Activated CD4-positive, alpha-beta T cell treated with anti-CD3 and anti-CD28 coated beads, Interleukin-2, Interleukin-4, amounts not matched to agents 100 ng/mL and 50 ng/mL, durations not matched to agents 16 hours and 8 hours (primary cell): Measurements from ENCODE around the gene CLTC.
"Not testable (repeated sequence)": the region's sequence is repeated elsewhere in the genome, so short reads cannot be mapped to it uniquely, and the experiment has no call there.

Experiments
- DNase-seq: peaks from one replicate; pipeline ENCODE4 v3.0.0-alpha.2; 2020; ENCODE audit warnings: low spot score

The CLTC gene

DNA sequence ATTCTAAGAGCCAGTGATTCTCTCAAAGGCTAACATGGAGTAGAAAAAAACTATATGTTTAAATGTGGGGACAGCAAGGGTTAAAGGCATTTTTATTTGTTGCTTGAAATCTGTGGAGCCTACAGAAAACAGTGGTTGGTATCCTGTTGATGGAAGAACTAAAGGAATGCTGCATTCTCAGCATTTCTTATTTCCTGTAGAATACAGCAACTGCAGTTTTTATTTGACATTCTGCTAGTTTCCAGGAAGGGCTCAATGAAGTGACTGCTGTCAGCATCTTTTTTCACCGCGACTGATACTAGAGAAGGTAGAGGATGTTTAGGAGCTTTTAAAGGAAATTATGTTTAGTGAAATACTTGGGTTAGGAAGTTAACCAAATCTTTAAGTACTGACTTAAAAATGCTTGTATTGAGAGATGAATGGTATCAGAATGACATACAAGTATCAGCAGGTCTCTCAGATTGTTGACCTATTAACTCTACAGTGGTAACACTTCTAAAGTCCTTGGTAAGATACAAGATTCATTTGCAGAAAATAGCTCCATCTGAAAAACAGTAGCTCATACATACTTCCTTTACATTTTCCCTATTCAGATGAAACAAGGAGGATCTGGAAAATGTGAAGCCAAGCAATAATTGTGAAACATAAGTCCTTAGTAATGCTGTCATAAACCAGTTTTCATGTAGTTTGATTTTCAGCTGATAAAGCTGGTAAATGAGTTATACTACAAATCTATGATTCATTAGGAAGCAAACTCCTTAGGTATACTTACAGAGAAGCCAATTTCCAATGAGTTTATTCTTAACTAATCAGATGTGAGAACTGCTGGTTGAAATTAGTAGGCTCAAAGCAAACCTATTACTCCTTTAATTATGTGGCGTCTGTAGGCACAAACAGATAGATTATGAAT lies 15.2 kb downstream of the CLTC start:
- no peak for DNase-seq

DNA sequence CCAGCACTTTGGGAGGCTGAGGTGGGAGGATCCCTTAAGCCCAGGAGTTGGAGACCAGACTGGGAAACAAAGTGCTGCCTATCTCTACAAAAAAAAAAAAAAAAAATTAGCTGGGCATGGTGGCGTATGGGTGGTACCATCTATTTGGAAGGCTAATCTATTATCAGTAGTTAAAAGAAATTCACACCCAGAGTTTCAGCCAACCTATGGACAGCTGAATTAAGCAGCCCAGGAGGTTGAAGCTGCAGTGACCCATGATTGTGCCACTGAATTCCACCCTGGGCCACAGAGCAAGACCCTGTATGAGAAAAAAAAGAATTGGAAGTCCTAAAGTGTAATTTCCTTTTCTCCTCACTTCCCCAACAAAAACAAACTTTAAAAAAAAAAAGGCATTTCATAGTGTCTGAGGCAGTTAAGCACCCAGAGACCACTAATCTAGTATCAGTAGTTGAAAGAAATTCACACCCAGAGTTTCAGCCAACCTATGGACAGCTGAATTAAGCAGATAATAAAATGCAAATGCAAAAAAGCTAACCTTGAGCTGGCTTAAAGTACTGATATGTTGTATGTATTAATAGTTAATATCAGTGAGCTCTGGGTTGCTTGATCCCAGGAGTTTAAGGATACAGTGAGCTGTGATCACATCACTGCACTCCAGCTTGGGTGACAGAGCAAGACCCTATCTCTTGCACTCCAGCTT lies 18.1 kb downstream of the CLTC start:
- no peak for DNase-seq

DNA sequence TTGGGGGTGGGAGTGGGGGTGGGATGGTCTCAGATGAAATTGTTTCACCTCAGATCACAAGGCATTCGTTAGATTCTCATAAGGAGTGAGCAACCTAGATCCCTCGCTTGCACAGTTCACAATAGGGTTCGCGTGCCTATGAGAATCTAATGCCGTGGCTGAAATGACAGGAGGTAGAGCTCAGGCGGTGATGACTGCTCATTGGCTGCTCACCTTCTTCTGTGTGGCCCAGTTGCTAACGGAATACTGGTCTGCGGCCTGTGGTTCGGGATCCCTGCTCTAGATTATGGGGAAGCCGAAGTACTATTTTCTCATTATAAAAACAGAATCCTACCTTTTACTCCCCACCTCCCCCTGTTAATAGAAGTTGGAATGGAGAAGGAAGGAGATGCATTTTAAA lies 18.9 kb downstream of the CLTC start:
- no peak for DNase-seq

DNA sequence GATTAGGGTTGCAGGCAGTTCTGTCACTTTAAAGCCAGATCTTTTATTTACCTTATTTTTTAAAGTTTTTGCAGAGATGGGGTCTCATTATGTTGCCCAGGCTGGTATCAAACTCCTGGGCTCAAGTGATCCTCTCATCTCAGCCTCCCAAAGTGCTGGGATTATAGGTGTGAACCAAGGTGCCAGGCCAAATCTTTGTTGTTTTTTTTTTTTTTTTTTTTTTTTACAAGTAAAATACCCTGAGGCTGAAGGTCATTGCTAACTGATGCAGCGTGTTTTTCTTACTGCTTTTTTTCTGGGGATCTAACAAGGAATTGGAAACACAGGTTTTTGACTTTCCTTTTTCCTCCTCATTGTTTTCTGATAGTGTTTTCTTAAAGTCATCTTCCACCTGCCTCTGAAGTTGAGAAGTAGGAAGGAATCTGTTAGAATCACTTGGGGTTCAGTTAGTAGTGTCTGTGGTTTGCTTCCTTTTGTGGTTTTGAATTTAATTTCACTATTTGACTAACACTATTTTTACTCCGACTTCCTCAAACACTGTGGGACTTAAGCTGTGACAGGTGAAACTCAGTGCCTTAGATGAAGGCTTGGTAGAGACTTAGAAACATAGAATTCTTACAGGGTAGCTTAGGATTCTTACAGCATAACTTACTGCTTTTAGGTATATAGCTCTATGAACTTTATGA lies 22.2 kb downstream of the CLTC start:
- DNase-seq, result peak; percentile 71

DNA sequence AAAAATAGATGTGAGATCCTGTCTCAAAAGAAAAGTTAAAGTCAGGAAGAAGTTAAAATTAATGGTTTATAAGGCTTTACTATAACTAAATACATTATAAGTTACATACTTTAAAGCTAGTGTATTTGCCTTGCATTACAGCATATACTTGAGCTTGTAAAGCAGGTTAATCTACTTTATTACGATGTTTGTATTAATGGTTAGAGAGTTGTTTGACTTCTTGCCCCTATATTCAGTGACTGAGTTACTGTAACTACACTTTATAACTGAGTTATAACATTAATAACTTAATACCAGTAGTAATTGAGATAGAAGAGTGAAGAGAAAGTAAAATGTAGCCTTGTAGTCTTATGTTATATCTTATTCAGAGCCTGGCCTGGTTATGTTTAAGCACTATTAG lies 22.9 kb downstream of the CLTC start:
- no peak for DNase-seq

DNA sequence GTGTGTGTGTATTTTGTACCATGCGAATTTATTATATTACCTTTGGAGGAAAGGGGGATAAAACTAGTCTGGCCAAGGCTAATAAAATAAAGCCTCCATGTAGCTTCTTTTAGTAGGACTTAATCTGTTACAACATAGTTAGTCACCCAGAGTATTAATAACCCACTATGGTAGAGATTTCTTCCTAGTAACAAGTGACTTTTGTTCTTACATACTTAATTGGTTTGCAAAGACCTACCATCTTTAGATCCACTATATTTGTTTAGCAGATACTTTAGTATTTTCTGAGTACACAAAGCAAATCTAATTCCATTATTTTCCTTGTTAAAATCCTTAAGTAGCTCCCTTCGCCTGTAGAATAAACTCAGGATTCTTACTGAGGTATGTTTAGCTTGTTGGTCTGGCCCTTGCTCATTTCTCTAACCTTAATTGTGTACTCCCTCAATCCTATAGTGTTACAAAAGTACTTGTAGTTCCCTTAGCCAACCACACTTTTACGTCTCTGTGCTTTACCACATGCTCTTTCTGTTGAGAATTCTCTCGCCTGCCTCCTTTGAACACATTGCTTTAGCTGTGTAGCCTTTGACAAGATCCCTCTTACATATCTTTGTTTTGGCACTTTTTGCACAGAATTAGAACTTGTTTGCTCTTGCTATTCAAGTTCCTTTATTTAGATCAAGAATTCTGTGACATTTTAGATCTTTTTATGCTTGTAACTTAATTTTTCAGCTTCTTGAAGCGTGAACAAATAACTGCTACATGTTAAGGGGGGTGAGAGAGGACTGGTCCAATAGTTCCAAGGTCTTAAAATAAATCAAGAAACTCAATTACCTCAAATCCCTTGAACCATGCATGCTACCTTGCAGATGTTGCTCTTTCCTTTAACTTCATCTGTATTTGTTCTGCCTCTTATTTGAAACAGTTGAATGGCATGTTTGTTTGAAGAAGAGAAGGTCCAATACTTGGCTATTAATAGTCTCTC lies 23.8 kb downstream of the CLTC start:
- DNase-seq, result no peak

DNA sequence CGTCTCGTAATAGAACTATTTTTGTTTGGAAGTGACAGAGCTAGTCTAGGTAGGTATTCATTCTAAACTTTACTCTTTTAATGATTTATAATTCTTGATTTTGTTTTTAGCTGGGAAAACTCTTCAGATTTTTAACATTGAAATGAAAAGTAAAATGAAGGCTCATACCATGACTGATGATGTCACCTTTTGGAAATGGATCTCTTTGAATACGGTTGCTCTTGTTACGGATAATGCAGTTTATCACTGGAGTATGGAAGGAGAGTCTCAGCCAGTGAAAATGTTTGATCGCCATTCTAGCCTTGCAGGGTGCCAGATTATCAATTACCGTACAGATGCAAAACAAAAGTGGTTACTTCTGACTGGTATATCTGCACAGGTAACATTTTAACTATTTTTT lies 27.6 kb downstream of the CLTC start:
- no peak for DNase-seq

DNA sequence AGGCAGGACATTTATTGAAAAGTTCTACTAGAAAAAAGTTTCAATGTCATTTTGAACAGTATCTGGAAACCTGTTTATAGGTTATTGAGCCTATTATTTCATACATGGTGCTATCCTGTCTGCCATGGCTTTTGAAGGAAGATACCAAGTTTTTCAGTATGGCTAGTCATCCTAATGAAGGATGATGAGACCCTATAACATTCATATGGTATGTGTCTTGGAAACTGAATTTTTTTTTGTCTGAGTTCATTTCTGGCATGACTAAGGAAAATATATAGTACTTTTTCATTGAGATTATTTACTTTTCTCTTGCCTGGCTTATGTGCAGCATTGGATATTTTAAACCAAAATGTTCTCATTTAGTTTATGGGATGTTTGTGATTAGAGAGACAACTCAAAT lies 30.2 kb downstream of the CLTC start:
- DNase-seq, result no peak

DNA sequence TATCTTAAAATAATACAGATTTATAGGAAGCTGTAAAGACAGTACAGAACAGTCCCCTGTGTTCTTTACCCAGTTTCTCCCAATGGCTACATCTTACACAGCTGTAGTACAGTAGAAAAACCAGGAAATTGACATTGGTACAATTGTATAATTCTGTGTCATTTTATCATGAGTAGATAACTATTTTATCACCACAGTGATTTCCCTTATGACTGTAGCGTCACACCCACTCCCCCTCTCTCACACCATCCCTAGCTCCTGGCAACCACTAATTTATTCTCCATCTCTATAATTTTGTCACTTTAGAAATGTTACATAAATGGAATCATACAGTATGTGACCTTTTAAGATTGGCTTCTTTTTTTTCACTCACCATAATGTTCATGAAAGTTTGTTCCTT lies 30.9 kb downstream of the CLTC start:
- no peak for DNase-seq

DNA sequence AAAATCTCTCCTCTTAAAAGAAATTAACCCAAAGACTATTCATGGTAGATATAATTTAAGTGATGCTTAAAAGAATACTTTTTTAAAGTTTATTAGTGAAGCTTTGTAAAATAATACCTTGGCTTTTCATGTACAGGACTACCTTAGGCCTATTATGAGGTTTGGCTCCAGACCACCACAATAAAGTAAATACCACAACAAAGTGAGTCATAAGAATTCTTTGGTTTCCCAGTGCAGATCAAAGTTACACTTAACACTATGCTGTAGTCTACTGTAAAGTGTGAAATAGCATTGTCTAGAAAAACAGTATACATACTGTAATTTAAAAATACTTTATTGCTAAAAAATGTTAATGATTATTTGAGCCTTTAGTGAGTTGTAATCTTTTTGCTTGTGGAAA lies 31.7 kb downstream of the CLTC start:
- DNase-seq, result no peak

DNA sequence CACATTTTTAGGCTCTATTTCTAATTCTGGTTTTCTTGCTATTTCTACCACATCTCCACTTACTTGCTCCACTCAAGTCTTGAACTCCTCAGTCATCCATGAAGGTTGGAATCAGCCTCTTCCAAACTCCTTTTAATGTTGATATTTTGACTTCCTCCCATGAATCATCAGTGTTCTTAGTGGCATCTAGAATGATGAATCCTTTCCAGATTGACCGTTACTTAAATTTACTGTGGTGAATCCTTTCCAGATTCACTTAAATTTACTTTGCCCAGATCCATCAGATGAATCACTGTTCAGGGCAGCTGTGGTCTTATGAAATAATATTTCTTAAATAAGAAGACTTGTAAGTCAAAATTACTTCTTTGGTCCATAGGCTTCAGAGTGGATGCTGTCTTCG lies 32.4 kb downstream of the CLTC start:
- no peak for DNase-seq

DNA sequence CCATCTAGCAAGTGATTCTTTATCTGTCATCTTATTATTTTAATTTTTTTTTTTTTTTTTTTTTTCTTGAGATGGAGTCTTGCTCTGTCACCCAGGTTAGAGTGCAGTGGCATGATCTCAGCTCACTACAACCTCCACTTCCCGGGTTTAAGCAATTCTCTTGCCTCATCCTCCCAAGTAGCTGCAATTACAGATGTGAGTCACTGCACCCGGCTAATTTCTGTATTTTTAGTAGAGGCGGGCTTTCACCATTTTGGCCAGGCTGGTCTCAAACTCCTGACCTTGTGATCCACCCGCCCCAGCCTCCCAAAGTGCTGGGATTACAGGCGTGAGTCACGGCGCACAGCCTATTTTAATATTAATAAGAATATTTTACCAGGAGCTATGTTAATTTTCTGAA lies 36.9 kb downstream of the CLTC start:
- not testable (repeated sequence) for DNase-seq

DNA sequence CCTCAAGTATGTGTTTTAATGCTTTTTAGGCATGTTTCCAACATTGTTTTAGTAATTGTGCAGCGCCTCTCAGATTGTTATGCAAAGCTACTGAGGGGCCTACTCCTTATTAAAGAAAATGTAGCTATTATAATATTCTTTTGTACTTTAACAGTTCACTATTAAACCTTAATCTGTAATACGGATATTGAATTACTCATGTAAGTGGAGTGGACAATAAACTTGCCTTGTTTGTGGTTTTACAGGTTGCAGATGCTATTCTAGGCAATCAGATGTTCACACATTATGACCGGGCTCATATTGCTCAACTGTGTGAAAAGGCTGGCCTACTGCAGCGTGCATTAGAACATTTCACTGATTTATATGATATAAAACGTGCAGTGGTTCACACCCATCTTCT lies 46.5 kb downstream of the CLTC start:
- no peak for DNase-seq

DNA sequence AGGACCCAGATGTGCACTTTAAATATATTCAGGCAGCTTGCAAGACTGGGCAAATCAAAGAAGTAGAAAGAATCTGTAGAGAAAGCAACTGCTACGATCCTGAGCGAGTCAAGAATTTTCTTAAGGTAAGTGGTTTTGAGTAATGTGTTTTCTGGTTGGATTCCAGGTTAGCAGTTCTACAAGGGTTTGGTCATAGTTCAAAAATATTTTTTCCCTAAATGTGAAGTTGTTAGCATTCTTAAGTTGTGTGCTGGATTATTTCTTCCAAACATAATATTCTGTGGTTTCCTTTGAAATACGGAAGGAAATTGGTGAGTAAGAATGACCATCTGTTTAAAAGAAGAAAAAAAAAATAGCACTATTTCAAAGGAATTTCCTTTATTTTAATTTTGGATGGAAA lies 49.1 kb downstream of the CLTC start:
- DNase-seq, result no peak

DNA sequence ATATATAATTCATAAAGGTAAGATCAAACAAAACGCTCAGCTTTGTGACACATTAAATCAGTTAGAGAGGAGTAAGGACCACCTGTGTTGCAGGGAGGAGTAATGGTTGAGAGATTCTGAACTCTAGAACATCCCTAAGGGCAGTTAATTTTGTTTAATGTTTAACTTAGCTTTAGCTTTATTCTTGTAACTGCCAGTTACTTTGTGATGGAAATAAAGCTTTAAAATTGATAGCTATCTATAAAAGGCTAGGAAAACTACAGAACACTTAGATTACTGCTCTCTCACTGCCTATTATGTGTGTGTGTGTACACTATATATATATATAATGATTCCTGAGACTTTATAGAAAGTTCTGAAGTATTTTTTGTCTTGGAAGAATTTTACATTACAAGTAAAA lies 49.7 kb downstream of the CLTC start:
- DNase-seq, result no peak

DNA sequence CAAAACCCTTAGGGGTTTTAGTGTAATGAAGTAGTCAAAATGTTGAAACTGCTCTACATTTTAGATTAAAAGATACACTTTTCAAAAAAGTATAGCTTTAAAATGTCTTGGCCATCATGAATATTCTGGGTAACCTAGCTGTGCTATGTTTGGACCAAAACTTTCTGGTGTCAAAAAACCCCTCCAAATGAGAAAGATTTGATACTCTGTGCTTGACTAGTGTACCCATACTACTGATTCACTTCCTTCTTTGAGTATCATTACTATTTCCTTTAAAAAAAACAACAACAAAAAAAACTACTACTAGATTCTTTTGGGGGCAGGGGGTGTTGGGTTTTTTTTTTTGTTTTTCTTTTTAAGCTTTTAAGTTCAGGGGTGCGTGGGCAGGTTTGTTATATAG lies 50.2 kb downstream of the CLTC start:
- DNase-seq, result no peak

DNA sequence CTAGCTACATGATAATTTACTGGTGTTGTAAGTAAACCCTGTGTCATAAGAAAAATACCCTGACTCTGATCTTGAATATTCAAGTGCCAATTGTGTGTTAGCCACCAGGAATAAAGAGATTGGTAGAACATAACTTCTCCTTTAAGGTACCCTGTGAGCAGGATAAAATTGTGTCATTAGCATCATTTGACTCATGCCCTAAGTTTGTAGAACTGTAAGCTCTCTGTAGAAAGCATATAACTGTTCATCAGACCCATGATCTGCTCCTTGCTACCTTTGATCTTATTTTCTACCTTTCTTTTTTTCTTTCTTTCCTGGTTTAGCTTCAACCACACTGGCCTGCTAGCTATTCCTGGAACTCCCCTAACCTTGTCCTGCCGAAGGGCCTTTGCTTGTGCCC lies 51.7 kb downstream of the CLTC start:
- DNase-seq, result no peak

DNA sequence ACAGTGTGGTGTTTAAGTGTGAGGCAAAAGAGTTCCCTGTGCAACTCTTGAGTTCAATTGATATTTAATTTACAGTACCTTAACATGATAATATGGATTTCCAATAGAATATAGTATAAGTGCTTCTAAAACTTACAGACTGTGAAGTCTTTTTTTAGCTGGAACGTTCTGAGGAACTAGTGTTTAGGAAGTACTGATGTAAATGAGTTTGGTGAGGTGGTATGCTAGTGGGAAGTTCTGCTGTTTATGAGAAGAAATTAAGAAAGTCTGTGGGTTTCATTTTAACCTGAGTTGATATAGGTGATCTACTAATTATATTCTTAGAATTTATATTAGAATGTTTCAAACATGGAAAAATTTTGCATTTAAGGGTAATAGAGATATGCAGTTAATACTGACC lies 55.5 kb downstream of the CLTC start:
- no peak for DNase-seq

DNA sequence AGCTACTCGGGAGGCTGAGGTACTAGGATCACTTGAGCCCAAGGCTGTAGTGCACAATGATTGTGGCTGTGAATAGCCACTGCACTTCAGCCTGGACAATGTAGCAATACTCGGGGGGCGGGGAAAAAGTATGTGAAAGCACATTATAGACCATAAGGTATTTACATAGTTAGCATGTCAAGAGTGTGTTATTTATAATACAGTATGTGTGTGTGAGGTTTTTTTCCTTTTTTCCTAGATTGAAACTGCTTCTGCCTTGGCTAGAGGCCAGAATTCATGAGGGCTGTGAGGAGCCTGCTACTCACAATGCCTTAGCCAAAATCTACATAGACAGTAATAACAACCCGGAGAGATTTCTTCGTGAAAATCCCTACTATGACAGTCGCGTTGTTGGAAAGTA lies 57.0 kb downstream of the CLTC start:
- DNase-seq, result no peak

DNA sequence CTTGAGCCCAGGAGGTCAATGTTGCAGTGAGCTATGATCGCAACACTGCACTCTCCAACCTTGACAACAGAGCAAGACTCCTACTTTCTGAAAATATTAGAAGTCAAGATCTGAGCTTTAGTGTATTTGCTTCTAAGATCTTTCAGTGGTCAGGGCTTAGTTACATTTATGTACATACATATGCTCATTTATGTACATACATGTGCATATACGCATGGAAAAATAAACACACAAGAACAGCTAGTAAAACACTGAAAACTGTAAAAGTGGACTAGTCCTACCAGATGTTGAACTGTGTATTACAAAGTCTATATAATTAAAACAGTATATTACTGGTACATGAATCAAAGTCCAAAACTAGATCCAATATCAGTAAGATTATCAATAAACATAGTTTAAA lies 59.2 kb downstream of the CLTC start:
- no peak for DNase-seq

DNA sequence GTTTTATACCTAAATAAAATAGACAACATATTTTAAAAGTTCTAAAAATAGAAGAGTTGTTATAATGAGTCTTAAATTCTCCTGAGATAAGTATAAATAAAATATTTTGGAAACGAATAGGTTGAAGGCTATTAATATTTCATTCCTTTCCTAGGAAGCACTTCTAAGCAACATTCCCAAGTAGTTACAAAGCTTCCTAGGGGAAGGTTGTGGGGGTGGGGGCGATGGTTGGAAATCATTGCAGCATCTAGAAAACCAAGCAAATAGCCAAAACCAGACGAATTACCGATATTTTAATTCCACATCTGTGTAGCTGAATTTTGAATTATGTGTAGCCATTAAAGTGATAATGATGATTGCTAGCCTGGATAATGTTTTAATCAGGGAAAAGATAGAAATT lies 60.6 kb downstream of the CLTC start:
- no peak for DNase-seq

DNA sequence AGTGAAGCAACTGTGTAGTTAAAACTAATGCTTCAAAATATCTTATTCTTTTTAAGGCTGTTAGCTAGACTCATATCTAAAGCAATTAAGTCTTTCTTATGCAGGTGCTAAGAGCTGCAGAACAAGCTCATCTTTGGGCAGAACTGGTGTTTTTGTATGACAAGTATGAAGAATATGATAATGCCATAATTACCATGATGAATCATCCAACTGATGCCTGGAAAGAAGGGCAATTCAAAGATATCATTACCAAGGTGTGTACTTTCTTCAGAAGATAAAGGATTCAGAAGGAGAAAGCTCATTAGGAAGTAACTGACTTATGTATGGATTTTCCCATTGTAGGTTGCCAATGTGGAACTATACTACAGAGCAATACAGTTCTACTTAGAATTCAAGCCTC lies 63.6 kb downstream of the CLTC start:
- no peak for DNase-seq
